ENCODE data around the gene LYPD4.

LYPD4 gene

DNA sequence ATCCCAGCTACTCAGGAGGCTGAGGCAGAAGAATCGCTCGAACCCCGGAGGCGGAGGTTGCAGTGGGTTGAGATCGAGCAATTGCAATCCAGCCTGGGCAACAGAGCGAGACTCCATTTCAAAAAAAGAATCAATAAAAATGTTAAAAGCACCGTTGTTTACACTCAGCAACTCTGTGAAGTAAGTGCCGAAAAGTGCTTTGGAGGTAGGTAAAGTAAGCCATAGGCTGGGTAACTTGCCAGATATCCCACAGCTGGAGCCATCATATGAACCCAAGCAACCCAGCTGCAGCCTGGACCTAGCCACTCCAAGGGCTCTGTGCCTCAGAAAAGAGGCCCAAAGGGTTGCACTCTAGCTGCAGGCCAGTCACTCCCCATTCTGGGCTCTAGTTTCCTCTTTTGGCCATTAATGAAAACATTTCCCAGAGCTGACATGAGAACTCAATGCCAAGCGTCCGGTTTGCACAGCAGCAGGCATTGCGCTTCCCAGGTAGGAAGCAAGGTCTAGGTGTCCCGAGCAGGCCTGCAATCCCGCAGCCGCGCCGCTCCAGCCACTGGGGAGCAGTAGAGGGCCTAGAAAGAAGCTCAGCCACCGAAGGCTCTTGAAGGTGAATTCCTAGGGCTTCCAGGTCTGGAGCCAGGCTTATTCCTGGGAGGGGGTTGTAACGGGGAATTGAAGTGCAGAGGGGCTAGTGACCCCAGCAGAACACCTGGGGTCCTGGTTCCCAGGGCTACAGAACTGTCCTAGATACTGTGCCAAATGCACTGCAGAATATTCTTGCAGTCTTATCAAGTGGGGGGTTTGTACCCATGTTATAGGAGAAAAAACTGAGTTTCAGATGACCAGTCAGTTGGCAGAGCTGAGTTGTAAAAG is 28.5 kb upstream of the LYPD4 start:
- DNase-seq = peak; percentile 52

DNA sequence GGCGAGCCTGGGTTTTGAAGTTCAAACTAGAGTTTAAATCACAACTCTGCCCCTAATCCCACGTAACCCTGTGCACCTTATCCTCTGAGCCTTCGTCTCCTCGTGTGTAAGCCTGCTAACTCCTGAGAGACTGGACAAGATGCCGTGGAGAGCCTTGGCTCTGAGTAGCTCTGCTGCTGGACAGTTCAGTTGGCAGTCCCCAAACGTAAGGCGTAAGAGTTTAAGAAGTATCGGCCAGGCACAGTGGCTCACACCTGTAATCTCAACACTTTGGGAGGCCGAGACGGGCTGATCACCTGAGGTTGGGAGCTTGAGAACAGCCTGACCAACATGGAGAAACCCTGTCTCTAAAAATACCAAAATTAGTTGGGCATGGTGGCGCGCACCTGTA is 27.9 kb upstream of the LYPD4 start:
- no peak for DNase-seq

DNA sequence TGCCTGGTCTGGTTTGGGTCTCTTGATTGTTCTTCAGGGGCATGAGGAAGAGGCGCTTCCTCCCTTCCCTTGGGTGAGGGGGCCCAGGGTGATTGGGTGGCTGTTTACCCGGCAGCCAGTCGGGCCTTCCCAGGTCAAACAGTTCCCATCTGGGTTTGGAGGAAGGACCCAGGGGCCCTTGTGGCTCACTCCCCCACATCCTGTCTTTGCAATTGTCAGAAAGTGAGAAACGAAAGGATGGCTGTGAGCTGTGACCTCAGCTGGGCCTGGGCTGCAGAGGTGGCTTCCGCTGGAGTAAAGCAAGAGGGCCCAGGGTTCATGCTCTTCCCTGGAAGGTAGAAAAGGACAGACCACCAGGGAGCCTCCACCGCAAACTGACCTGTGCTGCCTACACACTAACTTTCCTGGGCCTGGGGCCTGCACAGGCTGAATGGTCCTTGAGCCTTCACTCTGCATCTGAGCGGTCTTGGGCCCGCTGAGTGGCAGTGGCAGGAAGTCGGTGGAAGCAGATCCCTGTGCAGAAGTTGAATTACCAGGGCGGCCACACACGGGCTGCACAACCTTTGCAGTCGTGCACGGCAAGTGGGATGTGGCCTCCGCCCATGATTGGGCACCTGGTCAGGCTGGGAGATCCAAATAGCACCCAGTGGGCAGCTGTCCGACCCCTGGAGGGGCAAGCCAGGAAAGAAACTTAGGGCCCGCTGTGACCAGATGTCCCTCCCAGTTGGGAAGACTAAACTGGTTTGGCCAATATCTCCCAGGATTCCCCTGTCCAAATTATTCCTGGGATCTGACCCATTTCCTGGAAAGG is 27.3 kb upstream of the LYPD4 start:
- no peak for DNase-seq

DNA sequence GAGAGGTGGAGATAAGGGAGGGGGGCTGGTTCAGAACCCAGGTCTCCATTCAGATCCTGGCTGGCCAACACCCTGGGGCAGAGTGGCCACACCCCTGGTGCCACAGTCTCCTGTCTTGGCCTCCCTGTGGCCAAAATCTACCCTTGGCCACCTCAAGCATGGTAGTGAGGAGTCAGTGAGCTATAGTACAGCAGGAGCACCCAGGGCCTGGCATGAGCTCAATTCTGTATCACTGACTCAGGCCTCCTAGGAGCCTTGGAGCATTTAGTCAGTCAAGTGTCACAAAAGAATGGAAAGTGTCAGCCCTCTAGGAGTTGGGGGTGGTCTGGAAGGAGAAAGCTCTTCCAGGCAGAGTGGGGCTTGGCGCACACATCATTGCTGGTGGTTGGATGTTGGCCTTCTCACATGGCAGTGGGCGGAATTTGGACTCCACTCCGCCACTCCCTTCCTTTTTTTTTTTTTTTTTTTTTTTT is 26.0 kb upstream of the LYPD4 start:
- DNase-seq = no peak

DNA sequence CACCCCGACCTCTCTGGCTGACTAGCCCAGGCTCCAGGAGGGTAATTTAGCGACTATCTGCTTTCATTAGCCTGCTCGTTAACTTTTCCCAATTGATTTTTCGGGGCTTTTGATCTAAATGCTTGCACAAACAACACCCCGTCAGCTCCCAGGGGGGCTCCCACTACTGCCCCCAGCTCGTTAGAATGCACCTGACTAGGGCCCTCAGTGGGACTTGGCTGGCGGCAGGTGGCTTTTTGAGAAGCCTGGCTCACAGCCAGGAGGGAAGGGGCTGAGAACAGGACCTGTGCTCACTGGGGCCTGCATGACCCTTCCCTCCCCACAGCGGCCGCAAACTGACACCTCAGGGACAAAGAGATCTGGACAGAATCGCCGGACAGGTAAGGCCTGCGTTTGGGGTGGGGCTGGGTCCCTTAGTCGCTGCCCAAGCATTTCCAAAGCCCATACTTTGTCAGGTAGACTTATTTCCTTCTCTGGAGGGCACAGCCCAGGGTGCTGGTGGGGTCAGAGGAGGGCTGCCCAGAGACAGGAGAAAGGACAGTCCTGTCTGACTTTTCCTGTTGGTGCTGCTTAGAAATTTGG is 25.0 kb upstream of the LYPD4 start:
- no peak for DNase-seq

DNA sequence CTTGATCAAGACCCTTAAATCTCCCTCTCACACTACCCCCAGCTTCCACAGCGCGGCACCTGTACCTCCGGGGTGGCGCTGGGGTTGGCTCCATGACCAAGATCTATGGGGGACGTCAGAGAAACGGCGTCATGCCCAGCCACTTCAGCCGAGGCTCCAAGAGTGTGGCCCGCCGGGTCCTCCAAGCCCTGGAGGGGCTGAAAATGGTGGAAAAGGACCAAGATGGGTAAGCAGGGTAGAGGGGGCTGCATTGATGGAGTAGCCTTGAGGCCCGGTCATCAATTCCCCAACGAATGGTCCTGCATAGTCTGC is 24.5 kb upstream of the LYPD4 start:
- DNase-seq = no peak

DNA sequence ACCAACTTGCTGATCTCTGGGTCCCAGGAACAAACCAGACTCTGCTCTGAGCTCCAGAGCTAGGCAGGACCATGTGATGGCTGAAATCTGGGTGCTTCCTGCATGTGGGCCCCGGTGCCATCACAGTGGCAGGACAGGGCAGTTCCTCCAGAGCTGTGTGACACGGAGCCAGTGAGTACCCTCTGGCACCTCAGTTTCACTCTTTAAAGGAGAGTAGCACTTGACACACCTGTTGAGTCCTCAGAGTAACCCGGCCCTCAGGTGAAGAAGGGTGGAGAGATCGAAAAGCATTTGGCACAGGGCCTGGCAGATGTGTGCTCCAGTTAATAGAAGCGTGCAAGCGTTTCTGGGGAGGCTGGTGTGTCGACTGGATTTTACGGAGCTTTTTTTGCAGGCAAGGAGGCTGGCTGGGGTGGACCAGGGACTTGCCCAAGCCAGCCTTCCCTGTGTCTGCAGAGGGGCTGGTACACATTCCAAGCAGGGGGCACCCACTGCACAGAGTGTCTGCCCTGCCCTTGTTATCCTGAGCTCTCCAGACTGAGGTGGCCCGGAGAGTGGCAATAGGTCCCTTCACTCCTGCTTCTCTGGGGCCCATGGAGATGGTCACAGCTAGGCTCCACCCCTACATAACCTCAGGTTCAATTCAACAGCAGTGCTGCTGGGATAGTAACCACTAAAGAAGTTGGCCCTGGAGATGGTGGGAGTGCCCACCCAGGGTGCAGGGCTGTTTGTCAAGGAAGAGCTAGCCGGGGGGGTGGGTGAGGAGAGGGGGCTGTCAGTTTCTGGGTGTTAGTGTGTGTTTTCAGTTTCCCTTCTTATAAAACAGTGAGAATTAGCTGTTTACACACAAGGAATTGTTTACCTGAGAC is 23.9 kb upstream of the LYPD4 start:
- peak; percentile 22 for DNase-seq

DNA sequence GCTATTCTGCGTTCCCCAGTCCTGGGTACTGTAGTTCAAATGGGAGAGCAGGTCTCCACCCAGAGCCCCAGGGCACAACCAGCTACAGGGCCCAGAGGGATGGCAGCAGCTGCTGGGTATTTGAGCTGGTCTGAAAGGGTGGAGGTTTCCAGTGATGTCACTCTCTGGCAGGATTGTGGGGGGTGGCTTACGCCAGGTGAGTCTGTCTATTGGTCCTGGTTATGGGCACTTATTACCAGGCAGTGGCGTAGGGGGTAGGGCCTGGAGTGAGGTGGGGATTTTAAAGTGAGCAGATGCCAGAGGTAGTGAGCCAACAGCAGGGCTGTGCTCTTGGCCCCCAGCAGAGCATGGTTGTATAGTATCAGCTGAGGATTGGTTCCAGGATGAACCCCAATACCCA is 21.8 kb upstream of the LYPD4 start:
- no peak for DNase-seq

DNA sequence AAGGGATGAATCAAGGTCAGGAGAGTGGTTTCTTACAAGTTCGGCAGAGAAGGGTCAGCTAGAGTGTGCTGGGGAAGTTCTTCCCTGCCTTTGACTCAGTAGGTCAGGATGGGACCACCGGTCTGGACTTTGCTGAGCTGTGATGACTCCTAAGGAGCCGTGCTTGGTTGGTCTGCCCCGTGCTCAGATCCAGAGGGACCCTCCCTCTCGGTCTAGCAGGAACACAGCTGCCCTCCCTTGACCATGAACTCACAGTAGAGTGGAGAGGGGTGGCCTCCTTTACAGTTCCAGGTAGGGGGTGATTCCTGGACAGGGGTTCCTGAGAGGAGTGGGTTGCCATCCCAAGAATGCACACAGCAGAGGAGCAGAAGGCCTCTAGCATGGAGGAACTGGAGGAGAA is 19.9 kb upstream of the LYPD4 start:
- no peak for DNase-seq

DNA sequence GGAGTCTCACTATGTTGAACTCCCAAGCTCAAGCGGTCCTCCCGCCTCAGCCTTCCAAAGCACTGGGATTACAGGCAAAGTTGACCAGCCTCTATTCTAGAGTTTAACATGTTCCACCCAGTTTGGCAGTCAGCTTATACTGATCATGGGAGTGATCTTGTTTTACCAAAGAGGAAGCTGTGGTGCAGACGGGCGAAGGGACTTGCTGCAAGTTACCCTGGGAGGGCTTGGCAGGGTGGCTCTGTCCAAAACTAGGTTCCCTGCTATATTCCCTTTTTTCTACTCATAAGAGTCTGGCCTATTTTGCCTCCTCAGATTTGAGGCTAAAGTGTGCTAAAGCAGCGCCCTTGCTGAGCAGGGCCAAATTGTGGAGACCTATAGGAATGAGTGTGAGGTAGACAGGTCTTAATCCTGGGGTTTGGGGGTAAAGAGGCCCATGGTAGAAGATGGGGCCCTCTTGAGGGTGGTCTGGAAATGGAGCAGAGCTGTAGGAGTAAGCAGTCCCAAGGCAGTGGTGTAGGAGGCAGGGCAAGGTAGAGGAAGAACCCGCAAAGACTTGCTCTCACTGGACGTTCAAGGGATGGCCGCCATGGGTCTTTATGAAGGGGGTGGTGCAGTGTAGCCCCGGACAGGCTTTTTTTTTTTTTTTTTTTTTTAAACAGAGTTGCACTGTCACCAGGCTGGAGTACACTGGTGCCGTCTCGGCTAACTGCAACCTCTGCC is 18.9 kb upstream of the LYPD4 start:
- DNase-seq = no peak

DNA sequence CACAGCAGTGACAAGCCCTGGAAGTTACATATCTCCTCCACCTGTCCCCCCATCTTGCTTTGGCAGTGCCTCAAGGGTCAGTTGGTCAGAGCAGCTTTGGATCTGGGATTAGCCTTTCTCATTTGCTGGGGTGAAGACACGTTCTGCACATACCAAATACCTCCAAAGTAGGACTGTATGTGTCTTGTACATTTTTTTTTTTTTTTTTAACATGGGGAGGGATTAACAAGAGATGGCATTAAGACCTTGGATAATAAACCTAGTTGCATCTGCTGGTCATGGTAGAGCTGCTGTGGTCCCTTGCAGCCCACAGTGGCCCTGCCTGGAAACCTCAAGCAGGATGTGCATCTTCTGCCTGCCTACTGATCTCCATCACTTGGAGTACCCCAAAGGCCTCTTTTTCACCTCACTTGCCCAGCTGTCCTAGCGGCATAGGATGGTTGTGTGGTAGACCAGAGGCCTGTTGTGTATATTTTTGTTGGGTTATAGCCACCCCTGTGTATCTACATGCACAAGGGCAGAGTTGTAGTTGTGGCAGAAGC is 18.0 kb upstream of the LYPD4 start:
- DNase-seq = no peak

DNA sequence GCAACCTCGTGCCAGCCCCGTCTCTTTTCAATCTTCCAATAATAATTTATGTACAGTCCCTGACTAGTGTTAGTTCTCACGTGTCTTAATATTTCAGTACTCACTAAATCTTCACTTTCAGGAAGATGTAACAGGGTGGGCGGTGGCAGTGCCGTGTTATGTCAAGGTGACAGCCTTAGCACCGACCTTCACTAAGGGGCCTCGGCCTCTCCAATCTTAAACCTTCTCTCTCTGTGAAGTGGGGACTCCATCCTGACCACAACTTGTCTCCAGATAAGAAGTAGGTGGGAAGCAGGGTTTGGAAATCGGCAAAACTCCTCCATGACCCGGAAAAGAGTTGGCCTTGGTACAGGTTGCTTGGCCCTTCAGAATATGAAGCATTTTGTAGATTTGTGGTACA is 17.4 kb upstream of the LYPD4 start:
- no peak for DNase-seq

DNA sequence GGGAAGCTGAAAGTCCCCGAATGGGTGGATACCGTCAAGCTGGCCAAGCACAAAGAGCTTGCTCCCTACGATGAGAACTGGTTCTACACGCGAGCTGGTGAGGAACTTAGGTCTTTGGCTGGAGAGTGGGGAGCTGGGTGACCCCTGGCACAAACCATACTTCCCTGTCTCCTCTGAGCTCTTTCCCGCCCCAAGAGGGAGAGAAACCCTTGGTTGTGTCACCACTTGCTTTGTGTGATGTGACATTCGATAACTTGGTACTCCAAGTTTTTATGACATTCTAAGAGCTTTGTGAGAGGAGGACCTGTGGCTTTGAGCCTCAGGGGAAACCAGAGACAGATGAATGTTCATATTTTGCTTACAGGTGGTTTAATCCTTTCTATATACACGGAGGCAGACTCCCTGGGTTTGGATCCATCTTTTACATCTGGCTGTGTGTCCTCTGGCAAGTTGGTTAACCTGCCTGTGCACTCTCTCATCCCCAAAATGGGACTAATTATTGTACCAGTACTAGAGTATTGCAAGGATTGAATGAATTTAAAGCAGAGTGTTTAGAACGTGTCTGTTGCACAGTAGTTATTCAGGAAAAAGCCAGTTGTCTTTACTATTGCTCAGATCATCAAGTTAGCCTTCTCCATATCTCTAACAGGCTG is 16.8 kb upstream of the LYPD4 start:
- DNase-seq = no peak

DNA sequence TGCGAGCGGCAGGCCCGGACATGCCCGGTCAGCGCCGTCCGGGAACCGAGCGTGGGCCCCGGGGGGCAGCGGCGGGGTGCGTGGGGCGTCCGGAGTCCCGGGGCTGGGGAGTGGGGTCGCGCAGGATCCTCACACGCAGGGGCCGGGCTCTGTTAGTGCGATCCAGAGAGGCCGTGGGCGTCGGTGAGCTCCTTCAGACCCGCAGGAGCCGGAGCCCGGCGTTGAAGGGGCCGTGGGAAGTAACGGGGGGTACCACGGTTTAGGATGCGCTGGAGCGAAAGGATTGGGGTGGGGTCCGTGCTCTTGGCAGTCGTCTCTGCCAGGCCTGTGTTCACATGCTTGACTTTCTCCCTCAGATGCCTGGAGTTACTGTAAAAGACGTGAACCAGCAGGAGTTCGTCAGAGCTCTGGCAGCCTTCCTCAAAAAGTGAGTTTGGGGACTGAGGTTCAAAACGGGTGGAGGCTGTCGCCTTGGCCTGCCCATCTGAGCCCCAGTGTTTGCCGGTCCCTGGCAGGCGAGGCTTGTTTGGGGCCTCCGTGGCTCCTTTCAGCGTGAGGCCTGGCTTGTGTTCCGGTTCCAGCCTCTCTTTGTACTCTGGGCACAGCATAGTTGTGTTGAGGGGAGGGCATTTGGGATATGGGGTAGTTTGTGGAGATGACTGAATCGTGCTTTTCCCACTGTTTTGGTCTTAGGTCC is 16.1 kb upstream of the LYPD4 start:
- no peak for DNase-seq

DNA sequence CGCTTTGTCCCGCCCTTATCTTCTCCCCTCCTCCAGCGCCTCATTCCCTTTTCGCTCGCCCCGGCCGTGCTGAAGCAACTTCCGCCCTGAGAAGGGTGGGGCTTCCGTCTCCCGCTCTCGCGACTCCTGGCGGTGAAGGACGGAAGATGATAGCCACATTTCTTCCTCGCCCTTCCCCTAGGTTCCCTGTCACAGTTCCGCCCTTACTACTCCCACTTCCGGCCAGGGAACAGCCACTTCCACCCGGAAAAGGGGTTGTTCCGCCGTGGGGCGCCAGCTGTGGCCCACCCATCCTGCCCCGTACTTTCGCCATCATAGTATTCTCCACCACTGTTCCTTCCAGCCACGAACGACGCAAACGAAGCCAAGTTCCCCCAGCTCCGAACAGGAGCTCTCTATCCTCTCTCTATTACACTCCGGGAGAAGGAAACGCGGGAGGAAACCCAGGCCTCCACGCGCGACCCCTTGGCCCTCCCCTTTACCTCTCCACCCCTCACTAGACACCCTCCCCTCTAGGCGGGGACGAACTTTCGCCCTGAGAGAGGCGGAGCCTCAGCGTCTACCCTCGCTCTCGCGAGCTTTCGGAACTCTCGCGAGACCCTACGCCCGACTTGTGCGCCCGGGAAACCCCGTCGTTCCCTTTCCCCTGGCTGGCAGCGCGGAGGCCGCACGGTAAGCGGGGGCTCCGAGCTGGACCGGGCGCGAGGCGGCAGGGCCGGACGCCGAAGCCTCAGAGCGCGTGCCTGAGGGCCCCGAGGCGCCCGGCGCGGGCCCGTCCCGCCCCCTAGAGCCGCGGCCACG is 15.3 kb upstream of the LYPD4 start, which contains the start of gene RPS19:
RPS19 (plus strand) TSS at position 638 of the 801 bp plus-strand sequence. CDS start 520 bp downstream, outside the sequence.
- peak; percentile 96 for DNase-seq

DNA sequence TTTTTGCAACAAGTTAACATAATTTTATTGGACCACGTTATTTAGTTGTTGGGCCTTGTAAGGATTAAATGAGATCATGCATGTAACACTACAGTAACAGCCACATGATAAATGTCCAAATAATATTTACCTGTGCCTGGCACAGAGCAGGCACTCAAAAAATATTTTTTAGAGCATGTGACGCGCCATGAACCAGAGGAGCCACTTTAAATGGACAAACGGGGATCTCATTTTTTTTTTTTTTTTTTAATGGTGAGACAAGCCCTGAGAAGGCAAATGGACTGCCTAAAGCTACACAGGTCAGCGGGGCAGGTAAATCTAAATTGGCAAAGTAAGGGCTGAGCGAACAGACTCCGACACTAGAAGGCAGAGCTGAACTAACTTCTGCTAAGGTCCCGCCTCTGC is 14.7 kb upstream of the LYPD4 start:
- DNase-seq = no peak

DNA sequence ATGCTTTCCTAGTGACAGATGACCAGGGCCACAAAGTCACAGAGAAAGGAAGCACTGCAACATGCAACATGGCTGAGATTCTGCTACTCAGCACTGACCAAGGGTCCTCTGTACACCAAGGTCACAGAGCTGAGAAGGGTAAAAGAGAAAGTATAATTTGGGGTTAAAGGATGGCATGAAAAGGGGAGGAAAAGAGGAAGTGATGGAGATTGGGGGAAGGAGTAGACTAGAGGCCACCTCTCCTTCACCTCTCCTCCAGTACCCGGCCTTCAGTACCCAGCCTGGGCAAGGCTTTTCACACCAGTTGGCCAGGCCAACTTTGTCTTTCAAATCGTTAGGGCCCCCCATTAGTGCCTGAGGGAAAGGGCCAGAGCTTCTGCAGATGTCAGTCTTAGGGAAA is 9.3 kb upstream of the LYPD4 start:
- DNase-seq = no peak

DNA sequence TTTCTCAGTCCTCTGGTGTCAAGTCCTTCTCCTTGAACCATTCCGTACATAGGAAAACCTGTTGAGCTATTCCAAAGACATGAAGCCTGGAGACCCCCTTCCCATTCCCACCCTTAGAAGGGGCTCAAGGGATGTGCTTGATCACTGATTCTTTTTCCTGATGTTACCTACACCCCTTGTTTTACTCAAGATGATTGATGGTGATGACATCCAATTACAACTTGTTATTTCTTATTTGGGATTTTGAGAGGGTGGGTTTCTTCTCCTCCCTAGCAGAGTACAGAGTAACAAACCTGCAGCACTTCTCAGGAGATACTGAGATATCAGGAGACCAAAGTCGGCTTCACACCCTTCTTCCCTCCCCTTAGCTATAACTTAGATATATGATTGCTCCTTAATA is 8.9 kb upstream of the LYPD4 start:
- DNase-seq = no peak

DNA sequence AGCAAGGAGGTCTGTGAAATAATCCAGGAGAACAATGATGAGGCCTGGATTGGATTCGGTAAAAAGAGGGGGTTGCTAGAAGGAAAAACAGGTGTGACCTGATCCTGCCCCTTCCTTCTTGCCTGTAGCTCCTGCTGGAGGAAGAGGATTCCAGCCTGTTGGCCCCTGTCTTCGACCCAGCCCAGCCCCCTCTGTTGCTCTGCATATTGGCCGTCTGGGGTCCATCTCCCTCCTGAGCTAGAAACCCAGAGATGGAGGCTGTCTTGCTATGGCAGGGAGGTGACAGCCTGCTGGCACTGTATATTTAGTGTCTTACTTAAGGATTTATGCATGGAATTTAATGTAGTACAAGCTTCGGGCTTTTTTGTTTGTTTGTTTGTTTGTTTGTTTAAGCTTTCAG is 7.0 kb upstream of the LYPD4 start:
- DNase-seq = no peak

DNA sequence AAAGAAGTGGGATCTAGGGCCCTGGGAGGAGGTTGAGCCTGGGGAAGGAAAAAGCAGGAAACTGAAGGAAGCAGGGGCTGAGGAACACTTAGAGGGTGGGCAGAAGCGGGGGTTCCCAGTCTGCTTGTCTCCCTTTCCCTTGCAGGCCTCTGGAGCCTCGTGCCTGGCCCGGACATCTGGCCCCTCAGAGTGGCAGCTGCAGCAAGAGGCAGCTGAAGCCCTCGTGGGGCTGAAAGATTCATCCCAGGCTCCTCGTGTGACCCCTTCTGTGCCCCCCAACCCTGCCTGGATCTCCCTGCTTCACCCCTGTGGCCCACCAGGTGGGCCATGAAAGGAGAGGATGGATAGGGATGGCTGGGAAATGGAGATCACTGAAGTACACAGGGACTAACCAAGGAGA is 5.9 kb upstream of the LYPD4 start:
- no peak for DNase-seq
